HG02884 (cell line): Measurements from ENCODE around the gene SLC51B.
"Not testable (repeated sequence)": the region's sequence is repeated elsewhere in the genome, so short reads cannot be mapped to it uniquely, and the experiment has no call there.

Source experiments
- ATAC-seq: cut with Tn5 transposase; IDR thresholded peaks from one replicate; pipeline ENCODE4 v1.9.1; 2021; ENCODE audit warnings: mild to moderate bottlenecking, moderate library complexity; ENCODE audit not compliant: unreplicated experiment

The SLC51B gene

GRCh38 chr15:65096481-65097385 lies 51.5 kb downstream of the SLC51B start:
- ATAC-seq, result no peak

GRCh38 chr15:65097651-65098263 lies 52.6 kb downstream of the SLC51B start:
- ATAC-seq, result no peak

- ATAC-seq, result no peak
Observed at GRCh38 chr15:65099336-65099735, 54.1 kb downstream of the SLC51B start.

- not testable (repeated sequence) for ATAC-seq
Observed at GRCh38 chr15:65099801-65100200, 54.6 kb downstream of the SLC51B start.

- ATAC-seq, result no peak
Observed at GRCh38 chr15:65100442-65100841, 55.3 kb downstream of the SLC51B start.

- no peak for ATAC-seq
Observed at GRCh38 chr15:65101411-65101890, 56.3 kb downstream of the SLC51B start.

GRCh38 chr15:65101891-65102708 lies 56.9 kb downstream of the SLC51B start:
- ATAC-seq, result no peak

- no peak for ATAC-seq
Observed at GRCh38 chr15:65102912-65103311, 57.7 kb downstream of the SLC51B start.
